WI38 (cell line): ENCODE measurements around the gene TEX36.

Experiments
- H3K4me3 ChIP-seq: 2 replicates; pipeline ENCODE4 v1.5.1; 2011; ENCODE audit warnings: low read depth, mild to moderate bottlenecking, control low read depth, low read length
- TF ChIP-seq, protein P1 (sequence below): IDR thresholded peaks from 2 replicates; pipeline ENCODE4 v1.5.1; 2012; ENCODE audit warnings: low read depth, mild to moderate bottlenecking, control low read depth, low read length

TEX36 gene

DNA sequence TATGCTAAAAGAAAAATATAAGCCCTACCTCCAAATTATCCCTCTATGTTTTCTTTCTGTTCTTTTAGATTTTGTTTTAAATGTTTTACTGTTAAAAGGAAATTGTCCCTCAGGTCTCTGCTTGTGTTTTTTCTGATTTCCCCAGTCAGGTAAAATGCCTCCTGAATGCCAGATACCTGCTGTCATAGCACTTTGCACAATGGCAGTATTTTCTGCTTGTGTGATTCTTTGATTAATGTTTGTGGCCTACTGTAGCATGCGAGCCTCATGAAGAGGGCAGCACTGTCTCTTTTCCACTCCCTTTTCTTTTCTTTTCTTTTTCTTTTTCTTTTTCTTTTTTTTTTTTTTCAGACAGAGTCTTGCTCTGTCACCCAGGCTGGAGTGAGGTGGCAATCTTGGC, 71.2 kb downstream of the TEX36 start:
- H3K4me3 ChIP-seq: no peak overlapping the region
- TF ChIP-seq, protein P1, sequence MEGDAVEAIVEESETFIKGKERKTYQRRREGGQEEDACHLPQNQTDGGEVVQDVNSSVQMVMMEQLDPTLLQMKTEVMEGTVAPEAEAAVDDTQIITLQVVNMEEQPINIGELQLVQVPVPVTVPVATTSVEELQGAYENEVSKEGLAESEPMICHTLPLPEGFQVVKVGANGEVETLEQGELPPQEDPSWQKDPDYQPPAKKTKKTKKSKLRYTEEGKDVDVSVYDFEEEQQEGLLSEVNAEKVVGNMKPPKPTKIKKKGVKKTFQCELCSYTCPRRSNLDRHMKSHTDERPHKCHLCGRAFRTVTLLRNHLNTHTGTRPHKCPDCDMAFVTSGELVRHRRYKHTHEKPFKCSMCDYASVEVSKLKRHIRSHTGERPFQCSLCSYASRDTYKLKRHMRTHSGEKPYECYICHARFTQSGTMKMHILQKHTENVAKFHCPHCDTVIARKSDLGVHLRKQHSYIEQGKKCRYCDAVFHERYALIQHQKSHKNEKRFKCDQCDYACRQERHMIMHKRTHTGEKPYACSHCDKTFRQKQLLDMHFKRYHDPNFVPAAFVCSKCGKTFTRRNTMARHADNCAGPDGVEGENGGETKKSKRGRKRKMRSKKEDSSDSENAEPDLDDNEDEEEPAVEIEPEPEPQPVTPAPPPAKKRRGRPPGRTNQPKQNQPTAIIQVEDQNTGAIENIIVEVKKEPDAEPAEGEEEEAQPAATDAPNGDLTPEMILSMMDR: no peak

DNA sequence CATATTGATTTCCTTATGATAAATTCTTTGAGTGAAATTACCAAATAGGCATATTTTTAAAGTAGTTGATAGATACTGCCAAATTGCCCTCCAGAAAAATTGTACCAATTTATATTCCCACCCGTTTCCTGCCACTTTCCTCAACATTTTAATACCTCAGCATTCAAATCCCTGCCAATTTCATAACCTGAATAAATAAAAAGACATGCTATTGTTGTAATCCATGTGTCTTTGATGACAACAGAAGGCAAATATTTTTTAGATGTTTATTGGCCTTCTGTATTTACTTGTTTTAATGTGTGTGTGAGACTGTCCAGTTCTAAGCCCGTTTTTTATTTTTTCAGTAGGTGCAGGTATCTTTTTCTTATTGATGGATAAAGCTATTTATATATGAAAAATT, 71.7 kb downstream of the TEX36 start:
- TF ChIP-seq, protein P1: no peak
- no peak overlapping the region for H3K4me3 ChIP-seq

DNA sequence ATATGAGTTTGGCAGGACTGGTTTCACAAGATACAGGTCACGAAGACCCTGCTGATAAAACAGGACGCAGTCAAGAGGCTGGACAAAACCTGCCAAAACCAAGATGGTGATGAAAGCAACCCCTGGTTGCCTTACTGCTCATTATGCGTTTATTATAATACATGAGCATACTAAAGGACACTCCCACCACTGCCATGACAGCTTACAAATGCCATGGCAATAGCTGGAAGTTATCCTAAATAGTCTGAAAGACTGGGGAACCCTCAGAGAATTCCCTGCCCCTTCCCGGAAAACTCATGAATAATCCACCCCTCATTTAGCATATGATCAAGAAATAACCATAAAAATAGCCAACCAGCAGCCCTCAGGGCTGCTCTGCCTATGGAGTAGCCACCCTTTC, 73.1 kb downstream of the TEX36 start:
- no peak overlapping the region for H3K4me3 ChIP-seq
- TF ChIP-seq, protein P1: no peak

DNA sequence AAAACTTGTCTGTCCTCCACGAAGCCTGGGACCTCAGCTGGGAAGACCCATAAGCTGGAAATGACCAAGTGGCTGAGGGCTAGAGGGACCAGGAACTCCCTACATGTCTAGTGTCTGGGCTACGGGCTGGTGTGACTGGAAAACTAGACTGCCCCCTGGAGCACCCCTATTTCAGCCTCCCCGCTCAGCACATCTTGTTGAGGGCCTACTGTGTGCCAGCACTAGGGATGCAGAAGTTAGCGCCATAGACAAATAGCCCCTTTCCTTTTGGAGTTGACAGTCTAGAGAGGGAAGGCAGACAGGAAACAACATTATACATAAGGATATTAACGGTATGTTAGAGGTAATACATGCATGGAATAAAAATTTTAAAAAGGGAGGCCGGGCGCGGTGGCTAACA, 74.5 kb downstream of the TEX36 start:
- TF ChIP-seq, protein P1: no peak
- no peak overlapping the region for H3K4me3 ChIP-seq

DNA sequence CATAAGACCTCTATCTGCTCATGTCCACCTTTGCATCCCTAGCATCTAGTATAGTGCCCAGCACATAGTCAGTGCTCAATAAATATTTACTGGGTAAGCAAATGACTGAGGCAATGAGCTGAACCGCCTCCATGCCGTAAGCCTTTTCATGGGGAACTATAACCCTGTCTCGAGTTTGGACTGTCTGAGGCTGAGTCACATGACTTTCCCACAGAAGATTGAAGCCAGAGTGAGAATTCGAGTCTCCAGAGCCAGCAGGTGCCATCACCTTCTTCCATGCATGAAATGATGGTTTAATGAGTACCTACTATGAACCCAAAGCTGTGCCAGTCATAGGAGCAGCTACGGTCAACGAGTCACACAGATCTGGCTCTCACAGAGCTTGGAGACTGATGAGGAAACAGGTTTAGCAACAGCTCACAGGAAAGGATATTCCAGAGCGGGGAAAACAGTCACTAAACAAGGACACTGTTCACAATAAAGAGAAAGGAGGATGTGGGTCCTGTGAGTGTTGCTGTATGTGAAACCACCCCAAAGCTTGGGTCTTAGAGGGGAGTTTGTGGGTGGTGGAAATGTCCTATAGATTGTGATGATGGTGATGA, 75.2 kb downstream of the TEX36 start:
- no peak overlapping the region for H3K4me3 ChIP-seq
- TF ChIP-seq, protein P1: no peak

DNA sequence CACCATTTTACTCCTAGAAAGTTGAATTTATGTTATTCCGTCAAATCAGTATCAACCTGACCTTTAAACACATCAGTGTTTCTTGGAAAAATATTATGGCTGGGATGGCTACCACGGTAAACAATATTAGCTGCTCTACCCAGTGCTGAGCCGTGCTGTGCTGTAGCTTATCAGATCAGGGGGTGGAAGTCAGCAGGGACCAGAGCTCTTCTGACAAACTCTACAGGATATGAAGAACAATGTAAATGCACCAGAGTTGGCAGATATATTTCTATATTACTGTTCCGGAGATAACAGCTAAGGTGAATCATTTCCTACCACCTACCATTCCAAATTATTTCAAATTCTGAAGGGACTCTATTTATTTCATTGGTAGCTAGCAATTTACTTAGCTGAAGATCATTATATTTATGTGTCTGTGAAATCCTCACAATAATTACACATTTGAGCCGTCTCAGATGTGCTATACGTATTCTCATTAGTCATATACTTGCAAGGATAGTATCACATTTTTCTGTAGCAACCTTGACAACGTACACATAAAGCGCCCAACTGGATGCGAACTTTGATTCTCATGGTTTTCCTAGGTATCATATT, 76.5 kb downstream of the TEX36 start:
- no peak overlapping the region for H3K4me3 ChIP-seq
- TF ChIP-seq, protein P1: no peak
